CD4-positive, alpha-beta T cell (primary cell): ENCODE results near the gene PDZD4. TPM values are rescaled to one million over a fixed set of nuclear protein-coding genes. Genes with fewer than 3 reads are reported as not detected.
"Not testable (repeated sequence)": the region's sequence is repeated elsewhere in the genome, so short reads cannot be mapped to it uniquely, and the experiment has no call there.

Experiments used
- ATAC-seq: fragments of 200-7000 bp; cut with Tn5 transposase; one replicate; pipeline ENCODE4 v1.10.0; 2022; ENCODE audit warnings: mild to moderate bottlenecking; ENCODE audit not compliant: poor library complexity
- CTCF ChIA-PET: fragments of 350-600 bp; sonication (Branson Sonifier 250); formaldehyde crosslinking; loops from one replicate; lab custom pipeline; 2021; ENCODE audit warnings: antibody characterized with exemption, inconsistent platforms; lab: Charles Lee
- POLR2A ChIA-PET: fragments of 350-600 bp; sonication (Branson Sonifier 250); formaldehyde crosslinking; loops from one replicate; lab custom pipeline; 2021; ENCODE audit warnings: antibody characterized with exemption, inconsistent platforms; lab: Charles Lee
- DNase-seq, 14 experiments: peaks; one replicate each; pipeline ENCODE4 v3.0.0-alpha.2; 2013 to 2020; ENCODE audit warnings: mixed read lengths in 2 of 14
- H3K27ac ChIP-seq, 2 donors: one replicate each; pipeline versions ENCODE4 v1.5.1 to v1.7.0; 2013; ENCODE audit warnings: low read length in 2 of 2, low read depth in 1 of 2, mild to moderate bottlenecking in 1 of 2
- H3K27me3 ChIP-seq, 2 experiments: 1 replicate in 1 of 2; 2 replicates in 1 of 2; pipeline versions ENCODE4 v1.6.1 to v1.7.0; 2013; ENCODE audit warnings: low read length in 2 of 2, control low read depth in 1 of 2, mild to moderate bottlenecking in 1 of 2, moderate library complexity in 1 of 2; ENCODE audit not compliant: insufficient read depth in 2 of 2, control insufficient read depth in 1 of 2
- H3K36me3 ChIP-seq: one replicate; pipeline ENCODE4 v1.6.1; 2013; ENCODE audit warnings: low read length, control low read depth; ENCODE audit not compliant: insufficient read depth
- H3K4me1 ChIP-seq: one replicate; pipeline ENCODE4 v1.6.1; 2013; ENCODE audit warnings: low read length, control low read depth; ENCODE audit not compliant: insufficient read depth
- H3K4me3 ChIP-seq: one replicate; pipeline ENCODE4 v1.5.1; 2013; ENCODE audit warnings: mild to moderate bottlenecking, low read length, moderate library complexity
- H3K9me3 ChIP-seq, 2 experiments: 1 replicate in 1 of 2; 2 replicates in 1 of 2; pipeline versions ENCODE4 v1.6.1 to v1.7.0; 2013; ENCODE audit warnings: low read length in 2 of 2, mild to moderate bottlenecking in 2 of 2, control low read depth in 1 of 2, moderate library complexity in 1 of 2; ENCODE audit not compliant: control insufficient read depth in 1 of 2, insufficient read depth in 1 of 2
- H3K27ac Mint-ChIP-seq: one replicate; pipeline ENCODE4 v1.8.0; 2020; ENCODE audit warnings: mixed read lengths
- H3K27me3 Mint-ChIP-seq: one replicate; pipeline ENCODE4 v1.8.0; 2021; ENCODE audit warnings: mixed read lengths
- H3K36me3 Mint-ChIP-seq: one replicate; pipeline ENCODE4 v1.8.0; 2021; ENCODE audit warnings: low read depth, mixed read lengths
- H3K4me1 Mint-ChIP-seq: one replicate; pipeline ENCODE4 v1.8.0; 2021; ENCODE audit warnings: low read depth, mixed read lengths
- H3K4me3 Mint-ChIP-seq: one replicate; pipeline ENCODE4 v1.8.0; 2020; ENCODE audit warnings: mild to moderate bottlenecking, mixed read lengths
- H3K9me3 Mint-ChIP-seq: one replicate; pipeline ENCODE4 v1.8.0; 2020; ENCODE audit warnings: mixed read lengths
- intact Hi-C, 2 experiments: fragments of 100-400 bp; cut with DNase I in 1 of 2; cut with micrococcal nuclease in 1 of 2; formaldehyde crosslinking; loops; one replicate each; pipeline versions ENCODE4 v1.15.1 to v1.9.0; 2023 to 2025; cut with DNase I, micrococcal nuclease
- total RNA-seq, 174 experiments: library from RNA in 2 of 174; stranded (reverse) in 2 of 174; gene quantifications; one replicate each; pipeline ENCODE4 v1.2.3 and lab custom pipeline; 2021 to 2026
- TF ChIP-seq, protein P1 (sequence below): fragments of 200-600 bp; IDR thresholded peaks from one replicate; pipeline ENCODE4 v1.8.0; 2022; ENCODE audit warnings: antibody characterized with exemption, mild to moderate bottlenecking

Gene PDZD4
- total RNA-seq, 2 experiments from 2014 or later = 24.8 to 26.8 TPM

DNA sequence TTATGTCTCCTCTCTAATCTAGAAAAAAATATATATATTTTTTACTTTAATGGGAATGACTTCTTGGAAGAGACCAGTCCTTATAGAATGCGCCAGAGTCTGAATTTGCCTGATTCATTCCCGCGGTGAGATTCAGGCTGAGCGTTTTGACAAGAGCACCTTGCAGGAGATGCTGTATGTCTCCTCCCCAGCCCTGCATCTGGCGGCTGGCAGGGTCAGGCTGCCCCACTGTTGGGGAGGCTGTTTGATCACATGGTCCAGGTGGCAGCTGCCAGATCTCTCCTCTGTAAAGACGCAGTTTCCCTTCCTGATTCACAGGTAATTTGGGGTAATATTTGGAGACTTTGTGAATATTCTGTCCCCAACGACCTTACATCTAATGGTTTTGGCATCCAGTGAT is 9.7 kb downstream of the PDZD4 start:
- no peaks in the 10 kb centered on the region for H3K9me3 Mint-ChIP-seq
- POLR2A ChIA-PET = no interaction called here
- H3K4me3 Mint-ChIP-seq = peak overlapping the region; percentile 30

DNA sequence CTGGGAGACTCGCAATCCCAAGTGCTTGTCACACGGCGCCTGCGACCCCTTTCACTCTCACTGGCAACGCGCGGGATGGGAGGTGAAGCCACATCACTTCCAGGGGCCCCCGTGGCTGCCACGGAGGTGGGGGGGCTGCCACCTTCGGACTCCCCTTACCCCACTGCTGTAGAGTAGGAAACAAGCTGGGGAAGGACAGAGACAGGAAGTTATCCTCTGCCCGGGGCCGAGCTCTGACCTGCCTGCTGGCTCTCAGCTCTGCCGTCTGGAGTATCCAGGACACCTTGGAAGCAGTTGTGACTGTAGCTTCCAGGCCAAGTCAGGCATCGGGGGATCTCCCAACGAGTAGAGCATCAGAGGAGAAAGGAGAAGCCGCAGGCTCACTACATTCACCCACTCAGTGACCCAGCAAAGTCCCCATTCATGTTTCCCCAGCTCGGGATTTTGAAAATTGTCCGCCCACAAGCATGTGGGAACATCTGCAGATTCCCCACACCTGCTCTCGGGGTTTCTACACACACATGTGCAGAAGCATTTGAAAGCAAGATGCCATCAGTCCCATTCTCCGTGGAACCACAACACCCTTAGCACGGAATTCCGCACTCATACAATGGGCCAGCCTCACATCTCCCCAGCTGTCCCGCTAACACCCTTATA is 10.8 kb downstream of the PDZD4 start:
- no peaks in the 10 kb centered on the region for H3K36me3 ChIP-seq
- no peaks in the 10 kb centered on the region for H3K27me3 ChIP-seq
- intact Hi-C loops = loop anchor here in 1 of 2 experiments (5.0 kb wide), 1 partner anchor 78 kb away; no protein-coding TSS in a partner anchor
- no peaks in the 10 kb centered on the region for H3K9me3 ChIP-seq
- H3K36me3 Mint-ChIP-seq = no peaks in the 10 kb centered on the region
- no peak overlapping the region for H3K27ac ChIP-seq
- POLR2A ChIA-PET = interaction anchor here (0.8 to 2.1 kb wide), 4 partner anchors 16 to 107 kb away, joined by 3 to 11 read pairs (median 4); partner anchors contain the start of genes IDH3G and SSR4
- no peaks in the 10 kb centered on the region for H3K27me3 Mint-ChIP-seq
- DNase-seq (no peak), ATAC-seq (no peak)
- no peaks in the 10 kb centered on the region for H3K9me3 Mint-ChIP-seq
- H3K4me3 ChIP-seq = peak overlapping the region; percentile 49
- peaks cover 53% of the 10 kb centered on the region for H3K4me1 Mint-ChIP-seq
- H3K4me1 ChIP-seq = peaks cover 84% of the 10 kb centered on the region
- H3K27ac Mint-ChIP-seq = no peak overlapping the region
- TF ChIP-seq, protein P1, sequence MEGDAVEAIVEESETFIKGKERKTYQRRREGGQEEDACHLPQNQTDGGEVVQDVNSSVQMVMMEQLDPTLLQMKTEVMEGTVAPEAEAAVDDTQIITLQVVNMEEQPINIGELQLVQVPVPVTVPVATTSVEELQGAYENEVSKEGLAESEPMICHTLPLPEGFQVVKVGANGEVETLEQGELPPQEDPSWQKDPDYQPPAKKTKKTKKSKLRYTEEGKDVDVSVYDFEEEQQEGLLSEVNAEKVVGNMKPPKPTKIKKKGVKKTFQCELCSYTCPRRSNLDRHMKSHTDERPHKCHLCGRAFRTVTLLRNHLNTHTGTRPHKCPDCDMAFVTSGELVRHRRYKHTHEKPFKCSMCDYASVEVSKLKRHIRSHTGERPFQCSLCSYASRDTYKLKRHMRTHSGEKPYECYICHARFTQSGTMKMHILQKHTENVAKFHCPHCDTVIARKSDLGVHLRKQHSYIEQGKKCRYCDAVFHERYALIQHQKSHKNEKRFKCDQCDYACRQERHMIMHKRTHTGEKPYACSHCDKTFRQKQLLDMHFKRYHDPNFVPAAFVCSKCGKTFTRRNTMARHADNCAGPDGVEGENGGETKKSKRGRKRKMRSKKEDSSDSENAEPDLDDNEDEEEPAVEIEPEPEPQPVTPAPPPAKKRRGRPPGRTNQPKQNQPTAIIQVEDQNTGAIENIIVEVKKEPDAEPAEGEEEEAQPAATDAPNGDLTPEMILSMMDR = no peak
- CTCF ChIA-PET = no interaction called here
- peak overlapping the region; percentile 34 for H3K4me3 Mint-ChIP-seq

More for the DNA sequence above, 9.7 kb downstream of the PDZD4 start:
- Mint-ChIP-seq H3K4me1 (peaks cover 47% of the 10 kb centered on the region), H3K36me3 (no peaks in the 10 kb centered on the region), H3K27me3 (no peaks in the 10 kb centered on the region), H3K27ac (peak overlapping the region; percentile 17)
- Histone ChIP-seq H3K36me3 (no peaks in the 10 kb centered on the region), H3K27ac (no peak overlapping the region), H3K4me1 (peaks cover 84% of the 10 kb centered on the region), H3K27me3 (no peaks in the 10 kb centered on the region), H3K9me3 (no peaks in the 10 kb centered on the region), H3K4me3 (no peak overlapping the region)
- ATAC-seq (no peak), DNase-seq (peak in 1 of 14 experiments; percentile 11)
- intact Hi-C loops = no loop called here
- TF ChIP-seq, protein P1 = no peak
- CTCF ChIA-PET = interaction anchor here (0.7 kb wide), 1 partner anchor 41 kb away, joined by 3 read pairs; no protein-coding TSS in a partner anchor

DNA sequence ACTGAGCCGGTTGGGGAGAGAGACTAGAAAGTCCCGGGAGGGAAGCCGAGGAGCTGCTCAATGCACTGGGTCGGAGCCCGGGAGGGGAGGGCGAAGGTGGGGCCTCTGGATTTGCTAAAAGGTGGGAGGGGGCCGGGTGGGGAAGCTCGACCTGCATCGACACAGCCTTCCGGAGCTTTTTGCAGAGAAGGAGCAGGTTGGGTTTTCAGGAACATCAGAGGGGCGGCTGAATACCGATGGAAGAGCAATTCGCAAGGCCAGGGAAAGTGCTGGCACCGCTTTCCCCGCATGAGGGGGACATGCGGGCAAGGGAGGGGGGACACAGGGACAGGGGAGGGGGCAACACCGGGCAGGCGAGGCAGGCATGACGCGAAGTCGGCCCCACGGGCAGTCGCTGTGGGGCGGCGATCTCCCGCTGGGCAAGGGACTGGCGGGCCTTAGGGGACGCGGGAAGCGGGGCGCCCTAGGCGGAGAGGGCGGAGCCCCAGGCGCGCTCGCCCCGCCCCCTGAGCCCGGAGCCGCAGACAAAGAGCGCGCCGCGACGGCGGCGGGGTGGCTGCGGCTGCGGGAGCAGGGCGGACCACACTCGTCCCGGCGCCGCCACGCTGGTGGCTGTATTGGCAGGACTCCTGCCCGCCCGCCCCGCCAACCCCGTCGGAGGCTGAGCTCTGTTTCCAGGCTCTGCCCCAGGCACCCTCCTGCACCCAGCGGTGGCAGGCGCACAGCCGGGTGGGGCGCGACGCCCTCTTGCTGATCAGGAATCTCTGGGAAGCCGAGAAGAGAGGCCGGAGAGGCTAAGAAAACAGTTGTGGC is 11.6 kb downstream of the PDZD4 start:
- no peaks in the 10 kb centered on the region for H3K27me3 ChIP-seq
- H3K27me3 Mint-ChIP-seq = no peaks in the 10 kb centered on the region
- H3K36me3 Mint-ChIP-seq = no peaks in the 10 kb centered on the region
- ATAC-seq (peak; percentile 67), DNase-seq (peak in 13 of 14 experiments; percentile 13 to 81 (median 49))
- no peak overlapping the region for H3K27ac Mint-ChIP-seq
- no peaks in the 10 kb centered on the region for H3K9me3 ChIP-seq
- no peaks in the 10 kb centered on the region for H3K36me3 ChIP-seq
- TF ChIP-seq, protein P1 = no peak
- POLR2A ChIA-PET = interaction anchor here (0.8 to 2.1 kb wide), 4 partner anchors 15 to 108 kb away, joined by 3 to 11 read pairs (median 4); partner anchors contain the start of genes IDH3G and SSR4
- H3K27ac ChIP-seq = no peak overlapping the region
- H3K9me3 Mint-ChIP-seq = no peaks in the 10 kb centered on the region
- intact Hi-C loops = loop anchor here in 1 of 2 experiments (5.0 kb wide), 1 partner anchor 79 kb away; no protein-coding TSS in a partner anchor
- peak overlapping the region; percentile 49 for H3K4me3 ChIP-seq
- H3K4me1 ChIP-seq = peaks cover 78% of the 10 kb centered on the region
- H3K4me1 Mint-ChIP-seq = peaks cover 49% of the 10 kb centered on the region
- peak overlapping the region; percentile 66 for H3K4me3 Mint-ChIP-seq
- CTCF ChIA-PET = no interaction called here

DNA sequence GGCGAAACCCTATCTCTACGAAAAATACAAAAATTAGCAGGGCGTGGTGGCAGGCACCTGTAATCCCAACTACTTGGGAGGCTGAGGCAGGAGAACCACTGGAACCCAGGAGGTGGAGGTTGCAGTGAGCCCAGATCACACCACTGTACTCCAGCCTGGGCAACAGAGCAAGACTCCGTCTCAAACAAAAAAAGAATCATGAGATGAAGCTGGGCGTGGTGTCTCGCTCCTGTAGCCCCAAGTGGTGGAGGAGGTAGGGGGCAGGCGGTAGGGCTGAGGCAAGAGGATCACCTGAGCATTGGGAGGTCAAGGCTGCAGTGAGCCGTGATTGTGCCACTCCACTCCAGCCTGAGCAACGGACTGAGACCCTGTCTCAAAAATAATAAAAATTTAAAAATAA is 12.3 kb downstream of the PDZD4 start:
- H3K4me3 ChIP-seq, H3K36me3 Mint-ChIP-seq, H3K4me3 Mint-ChIP-seq, H3K27ac ChIP-seq, H3K36me3 ChIP-seq, H3K27me3 ChIP-seq, H3K9me3 Mint-ChIP-seq, ATAC-seq, H3K27me3 Mint-ChIP-seq, DNase-seq, CTCF ChIA-PET, H3K27ac Mint-ChIP-seq, H3K9me3 ChIP-seq: not testable (repeated sequence)
- intact Hi-C loops = loop anchor here in 1 of 2 experiments (5.0 kb wide), 1 partner anchor 79 kb away; no protein-coding TSS in a partner anchor
- peaks cover 74% of the 10 kb centered on the region for H3K4me1 ChIP-seq
- H3K4me1 Mint-ChIP-seq = peaks cover 50% of the 10 kb centered on the region
- POLR2A ChIA-PET = interaction anchor here (1.5 to 2.1 kb wide), 2 partner anchors 91 to 109 kb away, joined by 3 to 11 read pairs; no protein-coding TSS in a partner anchor
